NCI-H1436 (cell line): ENCODE measurements around the gene THRB.

Experiments
- DNase-seq: peaks from one replicate; lab custom pipeline; 2025; lab: John Stamatoyannopoulos, UW

THRB gene

GRCh38 chr3:24263069-24263668 is 231.5 kb downstream of the THRB start:
- no peak for DNase-seq

DNA sequence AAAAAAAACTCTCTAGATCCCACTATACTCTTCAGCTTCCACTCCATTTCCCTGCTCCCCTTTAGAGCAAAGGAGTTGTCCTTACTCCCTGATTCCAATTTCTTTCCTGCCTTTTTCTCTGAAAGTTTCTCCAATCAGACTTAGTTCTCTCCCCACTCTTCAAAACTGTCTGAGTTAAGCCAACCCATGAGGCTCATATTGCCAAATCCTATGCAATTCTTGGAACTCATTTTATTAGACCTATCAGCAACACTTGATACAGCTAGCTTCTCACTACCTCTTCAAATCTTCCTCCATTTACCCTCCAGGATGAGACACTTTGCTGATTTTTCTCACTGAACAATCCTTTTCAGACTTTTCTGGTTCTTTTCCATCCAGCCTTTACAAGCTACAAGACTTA is 233.1 kb downstream of the THRB start:
- no peak for DNase-seq

DNA sequence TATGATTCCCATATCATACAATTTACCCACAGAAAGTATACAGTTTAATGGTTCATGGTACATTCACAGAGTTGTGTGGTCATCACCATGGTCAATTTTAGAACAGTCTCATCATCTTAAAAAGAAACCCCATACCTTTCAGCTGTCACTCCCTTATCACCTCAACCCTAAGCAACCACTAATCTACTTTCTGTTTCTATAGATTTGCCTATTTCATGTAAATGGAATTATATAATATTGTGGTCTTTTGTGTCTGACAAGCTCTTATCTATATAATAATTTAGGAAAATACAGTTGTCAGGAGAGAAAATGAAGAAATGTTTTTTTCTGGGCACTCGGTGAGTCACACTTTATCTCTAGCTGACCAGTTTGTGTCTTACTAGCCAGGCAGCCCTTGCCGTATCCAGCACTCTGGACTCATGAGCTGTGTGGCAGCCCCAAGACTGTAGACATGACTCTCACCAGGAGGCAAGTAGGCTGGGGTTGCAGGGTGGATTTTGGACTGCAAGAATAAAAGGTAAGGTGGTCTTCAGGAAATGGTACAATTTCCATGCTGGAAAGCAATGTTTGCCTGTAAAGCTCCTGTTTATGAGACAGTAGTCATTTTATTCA is 234.6 kb downstream of the THRB start:
- no peak for DNase-seq

DNA sequence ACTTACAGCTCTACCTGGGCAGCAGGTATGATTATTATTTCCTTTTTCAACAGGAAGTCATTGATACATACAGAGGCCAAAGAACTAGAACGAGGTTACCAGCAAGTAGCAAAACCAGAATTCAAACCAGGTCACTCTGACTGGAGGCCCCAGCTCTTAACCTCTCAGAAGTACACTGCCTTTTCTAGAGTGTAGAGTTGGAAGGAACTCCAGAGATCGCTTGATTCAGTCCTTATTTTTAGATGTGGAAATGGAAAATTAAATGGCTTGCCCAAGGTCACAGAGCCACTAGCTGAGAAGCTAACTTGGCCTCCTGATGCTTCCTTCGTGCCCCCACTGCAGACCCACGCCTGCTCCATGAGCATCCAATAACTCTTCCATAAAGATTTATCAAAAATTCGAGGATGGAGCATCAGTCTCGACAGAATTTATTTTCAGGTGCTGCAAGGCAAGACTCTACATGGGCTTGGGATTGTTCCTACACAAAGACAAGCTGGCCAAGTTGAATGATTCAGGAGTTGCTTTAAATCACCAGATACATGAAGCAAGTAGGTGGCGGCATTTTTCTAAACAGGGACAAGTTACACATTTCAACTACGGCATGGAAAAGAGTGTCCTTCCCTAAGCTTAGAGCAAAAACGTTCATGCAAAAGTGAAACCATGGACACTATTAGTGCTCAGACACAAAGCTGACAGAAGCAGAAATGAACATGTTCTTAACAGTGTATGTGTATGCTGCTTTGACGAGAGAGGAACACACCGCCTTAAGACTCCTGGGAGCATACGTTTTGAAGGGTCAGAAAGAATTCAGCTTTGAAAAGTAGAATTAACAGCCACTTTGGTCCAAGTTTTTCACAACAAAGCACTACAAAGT is 235.7 kb downstream of the THRB start:
- no peak for DNase-seq

GRCh38 chr3:24258260-24258659 is 236.4 kb downstream of the THRB start:
- DNase-seq = no peak

GRCh38 chr3:24255414-24255813 is 239.2 kb downstream of the THRB start:
- DNase-seq = no peak

GRCh38 chr3:24254649-24255048 is 240.0 kb downstream of the THRB start:
- no peak for DNase-seq

DNA sequence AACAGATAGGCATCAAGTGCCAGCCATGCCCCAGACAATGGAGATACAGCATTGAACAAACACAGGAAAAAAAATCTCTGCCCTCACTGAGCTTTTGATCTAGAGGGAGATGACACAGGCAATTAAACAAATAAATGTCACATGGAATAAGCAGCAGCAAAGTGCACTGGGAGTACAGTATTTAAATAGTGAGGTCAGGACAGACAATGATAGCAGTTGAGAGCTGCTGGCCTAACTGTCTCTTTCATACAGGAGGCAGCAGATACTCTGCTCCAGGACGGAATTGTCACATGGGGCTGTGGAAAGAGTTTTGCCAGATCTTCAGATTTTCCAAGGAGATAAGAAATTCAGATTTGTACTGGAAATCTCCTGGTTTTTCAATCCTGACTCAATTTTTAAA is 241.3 kb downstream of the THRB start:
- DNase-seq = no peak

- no peak for DNase-seq
Measured at GRCh38 chr3:24249523-24249922, 245.1 kb downstream of the THRB start.

GRCh38 chr3:24245056-24245455 is 249.6 kb downstream of the THRB start:
- DNase-seq = no peak

- no peak for DNase-seq
Measured at GRCh38 chr3:24244491-24244890, 250.2 kb downstream of the THRB start.

DNA sequence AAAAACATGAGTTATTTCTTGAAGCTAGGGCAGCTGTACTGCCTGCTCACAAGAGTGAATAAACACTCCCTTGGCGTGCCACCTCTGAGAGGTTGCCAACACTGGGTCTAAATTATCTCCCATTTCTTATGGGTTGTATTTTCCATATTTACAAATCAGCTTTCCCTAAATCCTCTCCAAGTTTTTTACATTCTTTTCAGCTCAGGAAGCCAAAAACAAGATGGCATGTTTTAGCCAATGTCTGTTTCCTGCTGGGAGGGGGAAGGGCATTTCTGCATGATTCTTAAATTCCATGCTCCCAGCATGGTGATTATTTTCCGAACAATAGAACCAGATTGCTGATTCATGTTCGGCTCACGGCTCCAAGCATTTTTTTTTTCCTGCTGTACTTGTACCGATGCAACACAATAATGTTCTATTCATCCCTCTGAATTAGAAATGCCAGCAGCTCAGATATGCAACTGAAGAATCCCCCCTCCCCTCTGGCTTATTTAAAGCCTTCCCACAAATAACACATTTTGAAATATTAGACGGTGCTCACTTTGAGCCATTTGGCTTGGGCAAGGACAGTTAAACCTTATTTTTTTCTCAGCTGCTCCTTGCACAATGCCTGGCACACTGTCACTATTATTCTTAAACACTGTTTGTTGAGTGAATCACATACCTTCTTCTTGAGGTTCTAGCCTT is 252.5 kb downstream of the THRB start:
- no peak for DNase-seq

DNA sequence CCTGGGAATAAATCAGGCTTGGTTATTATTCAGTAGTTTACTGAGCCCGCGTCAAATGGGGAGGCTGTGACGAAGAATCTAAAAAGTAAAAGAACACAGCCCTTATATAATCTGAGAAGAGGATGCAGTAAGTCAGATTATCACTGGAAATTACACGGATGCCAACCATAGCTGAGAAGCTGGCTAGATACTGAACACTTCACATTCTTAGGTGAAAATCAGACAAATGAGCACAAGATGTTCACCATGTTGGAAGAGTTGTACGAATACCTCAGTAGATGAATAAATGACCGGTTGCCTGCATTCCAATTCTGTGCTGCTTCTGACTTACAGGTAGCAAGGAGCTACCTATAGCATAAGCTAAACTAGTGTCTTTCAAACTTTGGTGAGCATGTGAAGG is 254.3 kb downstream of the THRB start:
- DNase-seq = no peak

GRCh38 chr3:24237971-24238706 is 256.5 kb downstream of the THRB start:
- peak; percentile 22 for DNase-seq

GRCh38 chr3:24235121-24235520 is 259.5 kb downstream of the THRB start:
- no peak for DNase-seq

- DNase-seq = no peak
Measured at GRCh38 chr3:24232784-24233183, 261.9 kb downstream of the THRB start.

DNA sequence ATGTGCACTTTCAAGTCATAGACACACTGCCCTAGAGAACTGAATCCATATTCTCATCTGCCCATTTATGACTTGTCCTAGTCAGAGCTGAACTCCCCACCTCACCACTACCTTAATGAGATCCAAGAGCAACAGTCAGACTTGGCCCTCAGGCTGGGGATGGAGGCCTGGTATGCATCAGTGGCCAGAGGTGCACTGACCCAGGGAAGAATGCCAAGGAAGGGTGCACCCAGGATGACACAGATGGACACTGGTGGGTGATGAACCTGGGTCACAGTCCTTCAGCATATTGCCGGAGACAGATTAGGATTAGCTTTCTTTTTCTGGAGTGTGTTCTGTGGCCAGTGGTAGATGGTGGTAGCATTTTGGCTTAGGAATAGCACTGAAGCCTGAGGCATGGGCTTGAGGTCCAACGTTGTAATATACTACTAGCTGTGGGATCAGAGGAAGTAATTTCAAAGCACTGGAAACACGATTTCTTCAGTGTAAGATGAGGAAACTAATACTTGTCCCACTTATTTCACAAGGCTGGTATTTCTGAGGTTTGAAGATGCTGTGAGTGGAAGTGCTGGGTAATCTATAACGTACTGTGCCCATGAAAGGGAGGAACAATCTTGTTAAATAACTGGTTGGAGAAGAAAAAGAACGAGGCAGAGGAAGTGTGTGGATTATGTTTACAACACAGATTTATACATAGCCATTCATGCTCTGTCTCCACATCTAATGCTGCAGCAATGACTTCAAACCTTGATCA is 265.0 kb downstream of the THRB start:
- no peak for DNase-seq

DNA sequence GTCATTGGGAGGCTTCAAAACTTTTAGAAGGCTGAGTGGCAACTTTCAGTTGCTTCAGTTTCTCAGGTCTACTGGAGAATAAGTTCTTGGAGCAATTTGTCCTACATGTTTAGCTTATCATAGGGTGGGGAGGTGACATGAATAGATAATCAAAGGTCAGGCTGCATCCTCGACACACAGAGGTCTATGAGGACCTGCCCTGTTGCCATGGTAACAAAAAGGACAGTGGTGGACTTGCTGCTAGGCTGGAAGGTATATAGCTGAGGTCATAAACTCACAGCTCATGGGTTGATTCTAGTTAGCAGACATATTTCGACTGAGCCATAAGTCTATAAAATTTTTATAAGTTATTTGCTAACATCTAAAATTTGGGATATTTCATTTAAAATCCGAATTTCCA is 267.0 kb downstream of the THRB start:
- DNase-seq = no peak

DNA sequence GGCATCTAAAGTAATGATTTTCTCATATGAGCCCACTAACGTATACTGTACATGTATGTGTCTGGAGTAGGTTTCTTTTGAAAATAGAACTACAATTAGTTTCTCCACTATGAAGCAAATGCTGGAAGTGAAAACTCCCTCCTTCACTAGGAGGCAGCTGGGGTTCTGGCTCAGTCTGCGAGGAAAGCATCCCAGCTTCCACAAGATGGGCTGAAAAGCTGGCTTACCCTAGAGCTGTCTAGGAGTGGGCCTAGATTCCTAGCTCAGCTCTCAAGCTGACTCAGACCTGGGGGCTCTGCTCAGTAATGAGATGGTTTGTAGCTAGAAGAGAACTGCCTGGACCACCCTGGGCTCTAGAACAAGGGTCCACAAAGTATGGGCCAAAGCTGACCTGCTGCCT is 268.3 kb downstream of the THRB start:
- no peak for DNase-seq

GRCh38 chr3:24225385-24225950 is 269.2 kb downstream of the THRB start:
- no peak for DNase-seq
